22Rv1 (cell line): ENCODE results near the gene NID1.

Experiments
- H3K27ac ChIP-seq: fragments of 450-650 bp; 2 replicates; pipeline ENCODE4 v1.5.1; 2017
- ZFX ChIP-seq: fragments of 450-650 bp; IDR thresholded peaks from 2 replicates; pipeline ENCODE4 v1.6.1; 2017; ENCODE audit warnings: antibody characterized with exemption, borderline replicate concordance
- TF ChIP-seq, protein P1 (sequence below): fragments of 450-650 bp; IDR thresholded peaks from 2 replicates; pipeline ENCODE4 v1.5.1; 2017; ENCODE audit warnings: mild to moderate bottlenecking

NID1 gene

DNA sequence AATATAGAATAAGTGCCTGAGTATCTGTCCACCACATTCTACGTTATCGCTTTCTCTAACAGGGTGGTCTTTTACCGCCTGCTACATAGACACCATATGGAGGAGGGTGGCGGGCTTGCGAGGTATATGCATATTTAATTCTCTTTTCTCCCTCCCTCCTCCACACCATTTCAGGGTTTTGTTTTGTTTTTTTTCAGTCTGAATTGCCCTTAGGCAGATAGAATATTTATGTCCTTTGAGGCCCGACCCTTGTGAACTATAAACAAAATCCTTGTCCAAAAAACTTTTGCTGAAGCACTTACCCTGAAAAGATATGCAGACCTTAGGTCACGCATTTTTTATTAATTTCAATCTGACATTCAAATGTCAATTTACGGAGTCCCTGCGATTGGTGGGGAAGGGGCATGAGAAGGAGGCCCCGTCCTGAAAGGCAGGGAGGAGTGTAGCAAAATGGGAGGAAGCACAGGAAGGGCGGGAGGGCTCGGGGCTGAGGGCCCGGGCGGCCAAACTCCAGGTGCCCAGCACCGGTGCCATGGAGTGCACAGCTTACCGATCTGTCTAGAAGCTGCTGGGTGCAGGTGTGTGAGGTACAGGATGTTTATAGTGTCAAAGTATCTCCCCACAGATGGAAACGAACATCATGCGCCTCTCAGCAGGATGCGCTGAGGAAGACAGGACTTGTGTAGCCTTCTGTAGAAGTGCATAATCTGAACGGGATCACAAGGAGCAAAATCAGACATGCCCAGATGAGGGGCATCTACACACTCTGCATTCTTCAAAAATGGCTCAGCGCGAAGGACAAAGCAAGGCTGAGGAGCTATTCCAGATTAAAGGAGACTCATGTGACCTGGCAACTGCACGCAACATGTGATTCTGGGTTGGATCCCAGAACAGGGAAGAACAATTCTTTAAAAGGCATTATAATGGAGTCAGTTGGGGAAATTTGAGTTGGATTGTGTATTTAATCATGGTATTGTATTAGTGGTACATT is 129.4 kb downstream of the NID1 start:
- H3K27ac ChIP-seq: no peak overlapping the region
- TF ChIP-seq, protein P1, sequence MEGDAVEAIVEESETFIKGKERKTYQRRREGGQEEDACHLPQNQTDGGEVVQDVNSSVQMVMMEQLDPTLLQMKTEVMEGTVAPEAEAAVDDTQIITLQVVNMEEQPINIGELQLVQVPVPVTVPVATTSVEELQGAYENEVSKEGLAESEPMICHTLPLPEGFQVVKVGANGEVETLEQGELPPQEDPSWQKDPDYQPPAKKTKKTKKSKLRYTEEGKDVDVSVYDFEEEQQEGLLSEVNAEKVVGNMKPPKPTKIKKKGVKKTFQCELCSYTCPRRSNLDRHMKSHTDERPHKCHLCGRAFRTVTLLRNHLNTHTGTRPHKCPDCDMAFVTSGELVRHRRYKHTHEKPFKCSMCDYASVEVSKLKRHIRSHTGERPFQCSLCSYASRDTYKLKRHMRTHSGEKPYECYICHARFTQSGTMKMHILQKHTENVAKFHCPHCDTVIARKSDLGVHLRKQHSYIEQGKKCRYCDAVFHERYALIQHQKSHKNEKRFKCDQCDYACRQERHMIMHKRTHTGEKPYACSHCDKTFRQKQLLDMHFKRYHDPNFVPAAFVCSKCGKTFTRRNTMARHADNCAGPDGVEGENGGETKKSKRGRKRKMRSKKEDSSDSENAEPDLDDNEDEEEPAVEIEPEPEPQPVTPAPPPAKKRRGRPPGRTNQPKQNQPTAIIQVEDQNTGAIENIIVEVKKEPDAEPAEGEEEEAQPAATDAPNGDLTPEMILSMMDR: no peak
- no peak for TF ChIP-seq ZFX

DNA sequence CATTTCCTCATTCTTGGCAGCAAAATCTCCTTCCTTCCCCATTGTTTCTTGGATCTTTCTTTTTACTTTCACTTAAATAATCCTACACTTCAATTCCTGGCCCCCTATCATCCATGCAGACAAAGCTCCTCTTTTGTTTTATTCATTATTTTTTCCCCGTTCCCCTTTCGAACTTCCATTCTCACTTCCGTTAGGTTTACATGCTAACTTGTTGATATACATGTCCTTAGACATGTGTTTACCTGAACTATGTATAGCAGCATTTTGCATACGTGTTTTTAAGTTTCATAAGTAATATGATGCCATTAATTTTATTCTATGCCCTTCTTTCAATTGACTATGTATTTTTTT is 131.1 kb downstream of the NID1 start:
- H3K27ac ChIP-seq: no peak overlapping the region
- TF ChIP-seq ZFX: no peak
- TF ChIP-seq, protein P1: no peak

DNA sequence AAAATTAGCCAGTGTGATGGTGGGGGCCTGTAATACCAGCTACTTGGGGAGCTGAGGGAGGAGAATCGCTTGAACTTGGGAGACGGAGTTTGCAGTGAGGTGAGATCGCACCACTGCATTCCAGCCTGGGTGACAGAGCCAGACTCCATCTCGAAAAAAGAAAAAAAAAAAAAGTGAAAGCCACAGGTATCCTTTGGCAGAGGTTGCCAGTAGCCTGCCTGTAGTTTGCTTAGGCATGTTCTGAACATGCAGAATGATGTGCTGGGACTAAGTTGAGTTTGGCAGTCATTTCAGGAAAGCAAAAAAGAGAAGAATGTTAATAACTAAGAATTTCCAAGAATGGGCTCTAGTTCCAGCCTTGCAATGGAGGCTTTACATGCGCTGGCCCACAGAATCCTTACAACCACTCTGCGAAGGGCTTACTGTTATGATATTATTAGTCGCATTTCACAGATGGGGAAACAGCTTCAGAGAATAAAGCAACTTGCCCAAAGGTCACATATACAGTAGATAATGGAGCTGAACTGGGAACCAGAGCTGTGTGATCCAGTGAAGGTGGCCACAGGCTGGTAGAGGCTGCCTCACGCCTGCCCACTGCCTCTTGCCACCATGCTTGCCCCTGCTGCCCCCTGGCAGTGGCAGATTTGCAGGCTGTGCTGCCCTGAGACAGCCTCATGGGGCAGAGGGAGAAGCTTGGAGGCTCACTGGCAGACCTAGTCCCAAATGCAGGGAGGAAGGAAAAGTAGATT is 131.7 kb downstream of the NID1 start:
- TF ChIP-seq, protein P1: no peak
- TF ChIP-seq ZFX: no peak
- H3K27ac ChIP-seq: no peak overlapping the region

DNA sequence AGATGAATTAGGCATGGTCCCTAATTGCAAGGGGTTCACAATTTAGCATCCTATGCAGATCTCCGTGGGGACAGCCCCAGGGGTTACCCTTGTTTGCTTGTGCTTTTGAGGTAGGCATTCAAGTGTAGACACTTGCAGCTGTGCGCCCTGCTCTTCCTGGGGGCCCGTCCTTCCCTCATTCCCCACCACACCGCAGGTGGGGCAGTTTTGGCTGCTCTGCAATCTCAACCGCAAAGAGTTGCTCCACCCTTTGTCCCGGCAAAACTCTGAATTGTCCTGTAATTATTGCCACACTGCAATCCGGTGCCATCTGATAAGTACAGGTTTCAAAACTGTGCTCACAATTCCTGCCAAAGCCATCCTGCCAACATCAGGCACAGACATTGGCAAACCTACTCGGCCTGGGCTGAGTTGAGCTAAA is 132.8 kb downstream of the NID1 start:
- no peak overlapping the region for H3K27ac ChIP-seq
- TF ChIP-seq, protein P1: no peak
- TF ChIP-seq ZFX: no peak

DNA sequence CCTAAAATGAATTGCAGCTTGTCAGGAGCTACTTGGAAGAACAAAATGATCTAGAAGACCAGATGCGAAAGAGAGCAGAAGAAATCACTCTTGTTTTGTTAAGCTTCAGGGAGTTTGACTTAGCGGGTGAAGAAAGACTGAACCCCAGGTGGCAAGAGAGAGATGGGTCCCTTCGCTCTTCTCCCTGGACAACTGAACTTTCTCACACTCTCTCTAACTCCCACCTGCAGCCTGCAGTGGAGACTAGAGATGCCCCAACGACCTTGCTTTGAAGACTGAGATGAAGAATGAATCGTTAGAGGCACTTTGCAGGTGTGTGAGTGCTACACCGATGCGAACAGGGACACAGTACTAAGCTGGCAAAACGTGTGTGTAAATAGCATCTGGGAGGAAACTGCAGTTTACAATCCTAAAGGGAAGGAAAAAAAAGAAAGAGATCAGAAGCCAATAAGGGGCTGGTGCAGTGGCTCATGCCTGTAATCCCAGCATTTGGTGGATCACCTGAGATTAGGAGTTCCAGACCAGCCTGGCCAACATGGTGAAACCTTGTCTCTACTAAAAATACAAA is 133.6 kb downstream of the NID1 start:
- TF ChIP-seq, protein P1: no peak
- TF ChIP-seq ZFX: no peak
- no peak overlapping the region for H3K27ac ChIP-seq

DNA sequence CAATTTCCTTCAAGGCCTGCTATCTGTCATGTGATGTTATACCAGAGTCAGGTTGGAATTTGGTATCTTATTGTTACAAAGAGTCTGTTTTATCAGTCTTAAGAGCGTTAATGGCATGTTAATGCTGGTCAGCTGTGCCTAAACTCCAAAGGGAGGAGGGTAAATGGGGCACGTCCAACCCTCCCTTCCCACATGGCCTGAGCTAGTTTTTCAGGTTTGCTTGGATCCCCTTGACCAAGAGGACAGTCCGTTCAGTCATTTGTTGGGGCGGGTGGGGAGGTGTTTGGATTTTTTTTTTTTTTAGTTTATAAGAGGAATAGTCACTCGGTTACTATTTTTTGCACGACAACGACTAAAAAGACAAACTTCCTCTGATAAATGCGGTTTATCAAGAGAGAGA is 134.3 kb downstream of the NID1 start:
- TF ChIP-seq, protein P1: no peak
- TF ChIP-seq ZFX: no peak
- no peak overlapping the region for H3K27ac ChIP-seq
